Measurements from ENCODE around the gene GAS2L1.

- no peak for TF ChIP-seq POLR2AphosphoS5 (IDR thresholded peaks at IDR 0.05; ENCODE audit: low read depth, low read length)
- no peak for TF ChIP-seq CTCF (IDR thresholded peaks at IDR 0.05)
- TF ChIP-seq, protein P1, sequence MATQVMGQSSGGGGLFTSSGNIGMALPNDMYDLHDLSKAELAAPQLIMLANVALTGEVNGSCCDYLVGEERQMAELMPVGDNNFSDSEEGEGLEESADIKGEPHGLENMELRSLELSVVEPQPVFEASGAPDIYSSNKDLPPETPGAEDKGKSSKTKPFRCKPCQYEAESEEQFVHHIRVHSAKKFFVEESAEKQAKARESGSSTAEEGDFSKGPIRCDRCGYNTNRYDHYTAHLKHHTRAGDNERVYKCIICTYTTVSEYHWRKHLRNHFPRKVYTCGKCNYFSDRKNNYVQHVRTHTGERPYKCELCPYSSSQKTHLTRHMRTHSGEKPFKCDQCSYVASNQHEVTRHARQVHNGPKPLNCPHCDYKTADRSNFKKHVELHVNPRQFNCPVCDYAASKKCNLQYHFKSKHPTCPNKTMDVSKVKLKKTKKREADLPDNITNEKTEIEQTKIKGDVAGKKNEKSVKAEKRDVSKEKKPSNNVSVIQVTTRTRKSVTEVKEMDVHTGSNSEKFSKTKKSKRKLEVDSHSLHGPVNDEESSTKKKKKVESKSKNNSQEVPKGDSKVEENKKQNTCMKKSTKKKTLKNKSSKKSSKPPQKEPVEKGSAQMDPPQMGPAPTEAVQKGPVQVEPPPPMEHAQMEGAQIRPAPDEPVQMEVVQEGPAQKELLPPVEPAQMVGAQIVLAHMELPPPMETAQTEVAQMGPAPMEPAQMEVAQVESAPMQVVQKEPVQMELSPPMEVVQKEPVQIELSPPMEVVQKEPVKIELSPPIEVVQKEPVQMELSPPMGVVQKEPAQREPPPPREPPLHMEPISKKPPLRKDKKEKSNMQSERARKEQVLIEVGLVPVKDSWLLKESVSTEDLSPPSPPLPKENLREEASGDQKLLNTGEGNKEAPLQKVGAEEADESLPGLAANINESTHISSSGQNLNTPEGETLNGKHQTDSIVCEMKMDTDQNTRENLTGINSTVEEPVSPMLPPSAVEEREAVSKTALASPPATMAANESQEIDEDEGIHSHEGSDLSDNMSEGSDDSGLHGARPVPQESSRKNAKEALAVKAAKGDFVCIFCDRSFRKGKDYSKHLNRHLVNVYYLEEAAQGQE (IDR thresholded peaks at IDR 0.05; ENCODE audit: insufficient read depth in 1 of 2, low read depth in 2 of 2, low read length in 1 of 2) = no peak
Observed at GRCh38 chr22:29275819-29276565, 30.5 kb upstream of the GAS2L1 start.
